ENCODE results near the gene COMP. TPM values are rescaled to one million over a fixed set of nuclear protein-coding genes. Genes with fewer than 3 reads are reported as not detected.

COMP gene
- total and polyA plus RNA-seq, 10 of the 15 experiments (the other 5 are each of a cell fraction or from before 2014, with no cell fraction given): 0.17 TPM; not detected in 9

GRCh38 chr19:18756896-18757295 lies 34.2 kb downstream of the COMP start:
- DNase-seq (ENCODE audit: low read depth, low spot score): no peak
- ChIA-PET POLR2A (no interaction called here), CTCF (no interaction called here), SMC1A (ENCODE audit: uncharacterized antibody, unreplicated experiment) (no interaction called here), RAD21 (ENCODE audit: unreplicated experiment) (no interaction called here)
- H4K20me1 ChIP-seq (ENCODE audit: control insufficient read depth, insufficient read depth): no peaks in the 10 kb centered on the region
- H3K27me3 ChIP-seq (replicated peaks in 1 of 2; ENCODE audit: control insufficient read depth in 2 of 2, insufficient read depth in 2 of 2, low read length in 1 of 2): no peaks in the 10 kb centered on the region
- TF ChIP-seq CHD1 (IDR thresholded peaks at IDR 0.05; ENCODE audit: low read depth, low read length) (no peak), LARP7 (IDR thresholded peaks at IDR 0.05) (no peak), SMARCA5 (IDR thresholded peaks at IDR 0.05) (no peak), ZNF217 (IDR thresholded peaks at IDR 0.05) (no peak), BHLHE40 (IDR thresholded peaks at IDR 0.05; ENCODE audit: borderline replicate concordance in 1 of 2, low read depth in 2 of 2, low read length in 1 of 2) (no peak), DPF2 (IDR thresholded peaks at IDR 0.05) (no peak), RUNX3 (IDR thresholded peaks at IDR 0.05; ENCODE audit: low read length) (no peak), WRNIP1 (IDR thresholded peaks at IDR 0.05; ENCODE audit: borderline replicate concordance, low read depth, low read length) (no peak), HDGF (IDR thresholded peaks at IDR 0.05) (no peak), MEF2A (IDR thresholded peaks at IDR 0.05; ENCODE audit: insufficient read depth, low read depth, low read length) (no peak), FOS (IDR thresholded peaks at IDR 0.05; ENCODE audit: borderline replicate concordance, extremely low read depth, insufficient read length) (no peak)
- TF ChIP-seq, protein P1, sequence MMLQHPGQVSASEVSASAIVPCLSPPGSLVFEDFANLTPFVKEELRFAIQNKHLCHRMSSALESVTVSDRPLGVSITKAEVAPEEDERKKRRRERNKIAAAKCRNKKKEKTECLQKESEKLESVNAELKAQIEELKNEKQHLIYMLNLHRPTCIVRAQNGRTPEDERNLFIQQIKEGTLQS (IDR thresholded peaks at IDR 0.05; ENCODE audit: borderline replicate concordance, extremely low read depth, low read depth, low read length): no peak
- H2AFZ ChIP-seq (ENCODE audit: control insufficient read depth, low read depth, low read length): no peak overlapping the region
- no peak overlapping the region for H3K4me2 ChIP-seq (ENCODE audit: control insufficient read depth, insufficient read depth)
- WGBS (ENCODE audit: insufficient coverage, insufficient replicate concordance, low lambda C conversion rate, missing lambda C conversion rate): 84% methylated on average over 16 of the region's 16 CpGs
- BruUV-seq (replicated peaks): no TSS peak
- ATAC-seq: no peak
- no peaks in the 10 kb centered on the region for H3K36me3 ChIP-seq (ENCODE audit: control insufficient read depth in 2 of 2, insufficient read depth in 2 of 2, low read length in 1 of 2)
- no peaks in the 10 kb centered on the region for H3K4me1 ChIP-seq (ENCODE audit: control insufficient read depth, insufficient read depth, low read length)
- intact Hi-C loops (cut with micrococcal nuclease; ENCODE audit: unreplicated experiment) (no loop called here), in situ Hi-C loops (cut with MboI) (no loop called here)
- no peak overlapping the region for H3K4me3 ChIP-seq
- no peak for FAIRE-seq
- H3K79me2 ChIP-seq (ENCODE audit: control insufficient read depth, insufficient read depth, low read length): no peaks in the 10 kb centered on the region
- H3K9ac ChIP-seq (ENCODE audit: control insufficient read depth, insufficient read depth, low read length): no peak overlapping the region
- no peak overlapping the region for H3K27ac ChIP-seq (ENCODE audit: control insufficient read depth, insufficient read depth)
- no peaks in the 10 kb centered on the region for H3K9me3 ChIP-seq (replicated peaks; ENCODE audit: control insufficient read depth, insufficient read depth, low read length)

Data from GM12878 (cell line).